Activated T-cell treated with anti-CD3 and anti-CD28 coated beads, Interleukin-2, amount 50 U/mL, for 72 hours (primary cell): Measurements from ENCODE around the gene CCDC142. TPM values are rescaled to one million over a fixed set of nuclear protein-coding genes. Genes with fewer than 3 reads are reported as not detected.
A peak's percentile ranks its signal among the peaks of the same experiment; 100 is the strongest.

Experiments used
- ATAC-seq, 2 donors: fragments of 150-1000 bp; cut with Tn5 transposase; replicated peaks in 1 of 2; 2 replicates each; pipeline ENCODE4 v1.10.0; 2021; ENCODE audit warnings: moderate library complexity in 2 of 2, mild to moderate bottlenecking in 1 of 2
- DNase-seq, 2 donors: peaks; one replicate each; pipeline ENCODE4 v3.0.0; 2021 to 2022; ENCODE audit warnings: mixed read lengths in 1 of 2
- H3K27ac Mint-ChIP-seq: one replicate; pipeline ENCODE4 v1.8.0; 2022; ENCODE audit warnings: mild to moderate bottlenecking, moderate library complexity, mixed read lengths
- H3K27me3 Mint-ChIP-seq: one replicate; pipeline ENCODE4 v1.8.0; 2022; ENCODE audit warnings: low read depth, mixed read lengths
- H3K36me3 Mint-ChIP-seq, 2 donors: one replicate each; pipeline ENCODE4 v1.8.0; 2022; ENCODE audit warnings: mixed read lengths in 2 of 2, mild to moderate bottlenecking in 1 of 2; ENCODE audit not compliant: insufficient read depth in 2 of 2
- H3K4me1 Mint-ChIP-seq: one replicate; pipeline ENCODE4 v1.8.0; 2022; ENCODE audit warnings: low read depth, mixed read lengths
- H3K4me3 Mint-ChIP-seq, 2 donors: one replicate each; pipeline ENCODE4 v1.8.0; 2022; ENCODE audit warnings: mild to moderate bottlenecking in 2 of 2, mixed read lengths in 2 of 2, moderate library complexity in 2 of 2
- H3K9me3 Mint-ChIP-seq, 2 donors: one replicate each; pipeline ENCODE4 v1.8.0; 2022; ENCODE audit warnings: mixed read lengths in 2 of 2
- total RNA-seq, 2 donors: library from RNA; stranded (reverse); gene quantifications; one replicate each; pipeline ENCODE4 v1.2.3, GENCODE V29; 2022

Gene CCDC142
- total RNA-seq, 2 donors from 2014 or later = 9.0 to 9.5 TPM

- Mint-ChIP-seq H3K4me3 (no peak overlapping the region), H3K4me1 (peaks cover 18% of the 10 kb centered on the region), H3K9me3 (peaks cover 0 to 3% of the 10 kb centered on the region in 2 donors), H3K27me3 (peaks cover 4% of the 10 kb centered on the region), H3K27ac (no peak overlapping the region), H3K36me3 (peaks cover 16 to 17% of the 10 kb centered on the region in 2 donors)
- DNase-seq (no peak), ATAC-seq (no peak)
Measured at GRCh38 chr2:74524955-74525716, 42.3 kb upstream of the CCDC142 start.

GRCh38 chr2:74524005-74524404 lies 41.2 kb upstream of the CCDC142 start:
- no peak for ATAC-seq
- Mint-ChIP-seq H3K36me3 (peaks cover 16% of the 10 kb centered on the region in 2 donors), H3K4me3 (no peak overlapping the region), H3K27me3 (peaks cover 14% of the 10 kb centered on the region), H3K9me3 (peaks cover 0 to 3% of the 10 kb centered on the region in 2 donors), H3K4me1 (peaks cover 18% of the 10 kb centered on the region), H3K27ac (no peak overlapping the region)
- no peak for DNase-seq

GRCh38 chr2:74522516-74522915 lies 39.7 kb upstream of the CCDC142 start:
- H3K4me1 Mint-ChIP-seq = peaks cover 4% of the 10 kb centered on the region
- no peak overlapping the region for H3K27ac Mint-ChIP-seq
- H3K36me3 Mint-ChIP-seq = peaks cover 8 to 12% of the 10 kb centered on the region in 2 donors
- DNase-seq (no peak), ATAC-seq (no peak)
- peaks cover 29% of the 10 kb centered on the region for H3K27me3 Mint-ChIP-seq
- no peak overlapping the region for H3K4me3 Mint-ChIP-seq
- H3K9me3 Mint-ChIP-seq = peaks cover 0 to 3% of the 10 kb centered on the region in 2 donors

- Mint-ChIP-seq H3K9me3 (no peaks in the 10 kb centered on the region), H3K4me3 (peak overlapping the region; percentile 84 to 86)
- no peak for DNase-seq
Measured at GRCh38 chr2:74516650-74517049, 33.9 kb upstream of the CCDC142 start.

GRCh38 chr2:74515981-74516633 lies 33.3 kb upstream of the CCDC142 start:
- Mint-ChIP-seq H3K4me1 (peaks cover 21% of the 10 kb centered on the region), H3K27ac (no peak overlapping the region), H3K27me3 (peaks cover 81% of the 10 kb centered on the region), H3K4me3 (peak overlapping the region; percentile 84 to 86), H3K36me3 (peaks cover 3 to 7% of the 10 kb centered on the region in 2 donors), H3K9me3 (no peaks in the 10 kb centered on the region)
- ATAC-seq (peak; percentile 77 to 82), DNase-seq (peak; percentile 81 to 85)

More at GRCh38 chr2:74516650-74517049, 33.9 kb upstream of the CCDC142 start:
- Mint-ChIP-seq H3K27ac (no peak overlapping the region), H3K4me1 (peaks cover 15% of the 10 kb centered on the region), H3K36me3 (peaks cover 3 to 7% of the 10 kb centered on the region in 2 donors), H3K27me3 (peaks cover 75% of the 10 kb centered on the region)
- ATAC-seq = no peak

- Mint-ChIP-seq H3K4me3 (peak overlapping the region; percentile 71 to 86), H3K36me3 (peaks cover 3 to 7% of the 10 kb centered on the region in 2 donors), H3K4me1 (peaks cover 22% of the 10 kb centered on the region), H3K27me3 (peaks cover 80% of the 10 kb centered on the region), H3K9me3 (no peaks in the 10 kb centered on the region), H3K27ac (no peak overlapping the region)
- peak; percentile 2 to 10 for ATAC-seq
- no peak for DNase-seq
Measured at GRCh38 chr2:74515271-74515980, 32.6 kb upstream of the CCDC142 start.

GRCh38 chr2:74514368-74515270 lies 31.8 kb upstream of the CCDC142 start, which contains the start of gene TLX2:
Gene TLX2 (plus strand): TSS chr2:74514450. CDS start chr2:74514807, 357 bp downstream.
- DNase-seq (peak in 1 of 2 donors; percentile 29), ATAC-seq (peak; percentile 22 to 27)
- Mint-ChIP-seq H3K9me3 (no peaks in the 10 kb centered on the region), H3K27ac (no peak within 1 kb of the TSS), H3K27me3 (peaks cover 76% of the 10 kb centered on the region), H3K4me1 (peaks cover 26% of the 10 kb centered on the region), H3K4me3 (peak within 1 kb of the TSS; percentile 71 to 86), H3K36me3 (peaks cover 3 to 7% of the 10 kb centered on the region in 2 donors)

GRCh38 chr2:74513605-74514367 lies 31.0 kb upstream of the CCDC142 start:
- peak; percentile 49 to 52 for ATAC-seq
- H3K4me1 Mint-ChIP-seq = peaks cover 30% of the 10 kb centered on the region
- H3K27me3 Mint-ChIP-seq = peaks cover 71% of the 10 kb centered on the region
- H3K27ac Mint-ChIP-seq = no peak overlapping the region
- no peaks in the 10 kb centered on the region for H3K9me3 Mint-ChIP-seq
- peaks cover 3 to 7% of the 10 kb centered on the region in 2 donors for H3K36me3 Mint-ChIP-seq
- DNase-seq = peak; percentile 54 to 56
- peak overlapping the region; percentile 59 to 71 for H3K4me3 Mint-ChIP-seq

GRCh38 chr2:74512744-74513604 lies 30.2 kb upstream of the CCDC142 start:
- peak overlapping the region; percentile 59 to 71 for H3K4me3 Mint-ChIP-seq
- DNase-seq (no peak), ATAC-seq (no peak)
- H3K27ac Mint-ChIP-seq = no peak overlapping the region
- peaks cover 38% of the 10 kb centered on the region for H3K4me1 Mint-ChIP-seq
- H3K9me3 Mint-ChIP-seq = no peaks in the 10 kb centered on the region
- H3K36me3 Mint-ChIP-seq = peaks cover 3 to 7% of the 10 kb centered on the region in 2 donors
- H3K27me3 Mint-ChIP-seq = peaks cover 63% of the 10 kb centered on the region

- DNase-seq (no peak), ATAC-seq (no peak)
- peak overlapping the region in 1 of 2 donors; percentile 21 for H3K4me3 Mint-ChIP-seq
- H3K27me3 Mint-ChIP-seq = peaks cover 47% of the 10 kb centered on the region
- peaks cover 44% of the 10 kb centered on the region for H3K4me1 Mint-ChIP-seq
- H3K36me3 Mint-ChIP-seq = peaks cover 3 to 6% of the 10 kb centered on the region in 2 donors
- H3K9me3 Mint-ChIP-seq = no peaks in the 10 kb centered on the region
- no peak overlapping the region for H3K27ac Mint-ChIP-seq
Measured at GRCh38 chr2:74511104-74511989, 28.5 kb upstream of the CCDC142 start.
